ENCODE data around the gene CALHM5.

CALHM5 gene

GRCh38 chr6:116512111-116512559, 696 bp downstream of the CALHM5 start:
- no peak for DNase-seq

DNA sequence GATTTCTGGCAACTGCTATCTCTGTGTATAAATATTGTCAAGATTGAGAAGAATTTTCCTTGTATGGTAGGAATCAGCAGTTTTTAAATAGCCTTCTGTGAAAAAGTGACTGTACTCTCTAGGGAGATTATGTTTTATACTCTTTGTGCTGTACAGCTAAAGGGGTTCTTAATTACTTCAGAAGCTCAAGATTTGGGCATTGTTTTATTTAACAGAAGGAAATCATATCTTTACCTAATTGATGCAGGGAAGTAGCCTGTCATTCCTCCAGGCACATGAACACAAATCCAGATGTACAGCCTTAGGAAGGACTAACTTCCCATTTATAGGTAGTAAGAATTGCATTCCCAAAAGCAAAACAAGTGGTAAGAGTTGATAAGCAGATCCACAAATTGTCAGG, 1.3 kb downstream of the CALHM5 start:
- no peak for DNase-seq

DNA sequence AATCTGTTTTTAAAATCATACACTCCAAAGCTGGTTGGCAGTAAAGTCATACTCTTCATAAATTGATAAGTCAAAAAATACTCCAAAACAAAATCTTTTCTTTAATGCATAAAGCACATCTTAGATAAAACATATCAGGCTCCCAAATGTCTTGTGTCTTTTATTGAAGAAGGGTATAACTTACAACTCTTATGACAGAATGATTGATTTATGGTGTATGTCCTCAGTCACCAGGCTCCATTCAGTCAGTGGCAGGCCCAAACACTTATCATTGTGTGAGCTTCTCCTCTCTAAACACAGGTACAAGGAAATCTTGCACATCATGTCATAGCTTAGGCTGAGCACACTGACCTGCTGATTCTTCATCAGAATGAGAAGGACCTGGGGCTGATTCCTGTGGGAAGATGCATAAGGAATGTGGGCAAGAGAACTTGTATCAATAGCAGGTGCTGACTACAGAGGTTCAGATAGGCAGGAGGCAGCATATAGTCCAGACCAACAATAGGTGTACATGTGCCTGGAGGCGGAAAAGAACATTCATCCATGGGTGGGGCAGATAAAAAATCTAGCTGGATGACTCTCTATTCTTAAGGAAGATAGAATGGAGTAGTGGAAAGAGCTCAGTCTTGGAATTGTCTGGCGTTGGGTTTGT, 1.9 kb downstream of the CALHM5 start:
- no peak for DNase-seq

GRCh38 chr6:116514111-116514510, 2.7 kb downstream of the CALHM5 start:
- no peak for DNase-seq

GRCh38 chr6:116515141-116515540, 3.7 kb downstream of the CALHM5 start:
- DNase-seq, result no peak

- DNase-seq, result no peak
Observed at GRCh38 chr6:116518621-116519368, 7.4 kb downstream of the CALHM5 start.

DNA sequence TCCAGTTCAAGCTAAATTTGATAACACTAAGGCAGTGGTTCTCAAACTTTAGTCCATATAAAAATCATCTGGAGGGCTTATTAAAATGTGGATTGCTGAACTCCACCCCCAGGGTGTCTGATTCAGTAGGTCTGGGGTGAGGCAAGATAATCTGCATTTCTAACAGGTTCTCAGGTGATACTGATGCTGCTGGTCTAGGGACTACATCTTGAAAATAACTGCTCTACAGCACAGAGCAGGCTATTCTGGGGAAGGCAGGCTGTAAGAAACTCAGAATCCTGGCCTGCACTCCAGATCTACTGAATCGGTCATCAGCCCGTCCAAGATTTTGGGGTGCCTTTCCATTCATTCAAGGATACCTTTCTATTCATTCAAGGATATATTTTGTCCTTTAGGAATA, 11.5 kb downstream of the CALHM5 start:
- DNase-seq, result no peak

DNA sequence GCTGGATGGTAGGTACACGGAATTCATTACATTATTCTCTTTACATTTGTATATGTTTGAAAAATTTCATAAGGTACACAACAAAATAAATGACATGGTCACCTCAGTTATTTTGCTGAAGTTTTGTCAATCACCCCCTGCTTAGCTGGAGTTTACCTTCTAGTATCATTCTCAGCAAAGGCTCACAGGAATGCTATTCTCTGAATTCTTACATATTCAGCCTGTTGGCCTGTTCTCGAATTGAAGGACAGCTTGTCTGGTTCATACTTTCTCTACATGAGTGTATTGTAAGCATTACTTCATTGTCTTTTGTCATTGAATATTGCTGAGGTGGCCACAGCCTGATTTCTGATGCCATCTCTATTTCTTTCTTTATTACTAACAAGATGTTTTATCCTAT, 12.8 kb downstream of the CALHM5 start:
- no peak for DNase-seq

DNA sequence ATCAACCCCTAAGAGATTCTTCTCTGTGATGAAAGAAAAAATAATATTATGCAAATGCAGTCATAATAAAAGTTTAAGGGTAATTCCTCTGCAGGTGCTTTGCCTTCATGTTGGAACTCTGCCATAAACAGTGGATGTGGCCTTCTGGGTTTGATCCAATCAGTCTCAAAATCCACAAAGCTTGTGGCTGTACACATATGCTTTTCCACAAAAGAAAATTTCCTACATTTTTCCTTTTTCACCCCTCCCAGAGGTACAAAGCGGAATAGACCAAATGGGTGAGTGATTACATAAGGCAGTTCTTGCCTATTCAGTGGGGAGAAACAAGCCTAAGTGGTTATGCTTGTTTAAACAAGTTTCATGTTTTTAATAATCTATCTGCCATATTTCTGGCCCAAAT, 16.7 kb downstream of the CALHM5 start:
- no peak for DNase-seq

DNA sequence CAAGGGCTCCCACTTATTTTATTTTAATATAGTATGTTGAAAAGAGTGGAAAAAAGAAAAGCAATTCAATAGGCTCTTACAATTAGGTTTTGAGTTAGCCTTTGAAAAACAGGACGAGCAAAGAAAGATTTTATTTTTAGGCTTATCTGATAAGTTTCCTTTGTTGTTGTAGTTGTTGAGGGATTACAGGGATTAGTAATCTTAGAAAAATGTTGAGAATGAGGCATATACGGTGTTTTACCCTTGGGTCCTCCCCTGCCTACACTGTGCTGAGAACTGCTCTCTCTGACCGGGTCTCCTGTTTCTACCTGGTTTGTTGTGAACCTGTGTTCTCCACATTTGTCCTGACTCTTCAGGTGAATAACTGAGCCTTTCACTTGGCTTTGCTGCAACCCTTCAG, 17.3 kb downstream of the CALHM5 start:
- no peak for DNase-seq

GRCh38 chr6:116529466-116530290, 18.2 kb downstream of the CALHM5 start:
- no peak for DNase-seq

DNA sequence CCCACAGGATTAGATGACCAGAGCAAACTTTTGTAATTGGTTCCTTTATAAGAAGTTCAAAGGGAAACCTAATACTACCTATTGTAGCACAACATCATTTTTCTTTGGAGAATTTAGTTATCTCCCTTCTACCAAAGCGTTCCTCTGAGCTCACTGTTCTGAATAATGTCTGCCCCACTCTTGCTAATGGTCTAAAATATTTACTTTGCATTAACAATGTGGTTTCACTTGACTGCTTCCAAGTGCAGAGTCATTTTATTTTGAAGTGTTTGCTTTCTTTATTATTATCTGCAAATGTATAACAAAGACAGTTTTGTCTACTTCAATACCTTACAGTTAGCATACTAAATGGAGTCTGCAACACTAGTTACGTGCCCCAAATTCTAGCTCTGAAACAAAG, 19.0 kb downstream of the CALHM5 start:
- DNase-seq, result no peak

- DNase-seq, result peak; percentile 62 to 68
Observed at GRCh38 chr6:116531675-116532570, 20.5 kb downstream of the CALHM5 start.

- DNase-seq, result no peak
Observed at GRCh38 chr6:116533233-116533957, 22.0 kb downstream of the CALHM5 start.

- DNase-seq, result no peak
Observed at GRCh38 chr6:116535109-116535508, 23.7 kb downstream of the CALHM5 start.

GRCh38 chr6:116536216-116536621, 24.8 kb downstream of the CALHM5 start:
- DNase-seq, result no peak

DNA sequence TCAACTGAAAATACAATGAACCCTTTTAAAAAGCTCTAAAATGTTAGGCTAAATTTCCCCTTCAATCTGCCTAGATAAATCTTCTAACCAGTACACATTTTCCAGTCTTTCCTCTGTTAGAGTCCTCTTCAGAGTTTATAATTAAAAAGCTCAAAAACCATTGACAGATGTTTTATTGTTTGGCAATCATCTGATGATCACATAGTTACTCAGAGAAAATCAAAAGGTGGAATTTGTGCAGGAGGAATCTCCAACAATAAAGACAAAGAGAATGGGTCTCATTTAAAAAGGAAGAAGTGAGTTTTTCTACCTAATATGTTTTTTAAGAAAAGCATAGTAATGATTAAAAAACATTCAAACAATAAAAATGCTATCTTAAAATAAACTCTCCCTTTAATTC, 31.0 kb downstream of the CALHM5 start:
- no peak for DNase-seq

- DNase-seq, result no peak
Observed at GRCh38 chr6:116543149-116543548, 31.7 kb downstream of the CALHM5 start.

GRCh38 chr6:116545651-116546050, 34.2 kb downstream of the CALHM5 start, which contains the start of gene TRAPPC3L:
TSS of gene TRAPPC3L (minus strand) at chr6:116545684. CDS start at chr6:116545514, 170 bp downstream.
- no peak for DNase-seq

DNA sequence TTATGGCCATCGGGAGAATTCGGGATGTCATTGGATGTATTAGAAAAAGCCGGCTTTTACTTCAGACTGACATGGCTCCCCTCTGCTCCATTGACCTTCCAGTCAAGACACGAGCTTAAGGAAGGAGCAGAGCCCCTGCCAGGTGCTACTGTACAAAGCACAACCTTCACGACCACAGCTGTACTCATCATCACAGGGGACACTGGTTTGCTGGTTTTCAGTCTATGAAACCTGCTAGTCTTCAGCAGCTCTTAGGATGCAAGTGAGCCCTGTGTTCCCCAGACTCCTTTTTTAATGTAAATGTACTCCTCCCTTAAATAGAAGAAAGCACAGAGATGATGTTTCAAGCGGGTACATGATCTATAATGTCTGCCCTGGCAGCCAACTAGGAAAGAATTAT, 35.9 kb downstream of the CALHM5 start:
- no peak for DNase-seq

- no peak for DNase-seq
Observed at GRCh38 chr6:116550796-116551195, 39.4 kb downstream of the CALHM5 start.

DNA sequence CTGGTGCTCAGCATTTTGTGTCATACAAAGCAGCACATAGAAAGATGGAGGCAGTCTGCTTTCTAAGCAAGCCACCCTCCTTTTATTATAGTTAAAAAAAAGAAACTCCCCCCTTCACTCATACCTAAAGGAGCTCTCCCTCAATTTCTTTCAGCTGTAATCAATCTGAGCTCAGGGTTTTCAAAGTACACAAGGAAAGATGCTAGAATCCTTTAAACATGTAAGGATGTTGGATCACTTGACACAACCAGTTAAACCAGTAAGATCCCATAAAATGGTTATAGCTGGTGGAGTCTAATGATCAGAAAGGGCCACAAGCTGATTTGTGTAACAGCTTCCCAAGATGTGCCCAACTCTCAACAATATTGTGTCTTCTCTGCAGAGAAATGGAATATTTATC, 42.0 kb downstream of the CALHM5 start, which contains the start of gene CALHM4:
Gene CALHM4 (plus strand): TSS at position 301 of the 400 bp plus-strand sequence. CDS start 43 bp downstream, at position 344.
- no peak for DNase-seq

Measured in activated CD4-positive, alpha-beta T cell treated with anti-CD3 and anti-CD28 coated beads, Interleukin-2, amount 50 U/mL, for 48 hours (primary cell).